K562 (cell line): Measurements from ENCODE around the gene GMPR2. TPM values are rescaled to one million over a fixed set of nuclear protein-coding genes. Genes with fewer than 3 reads are reported as not detected.

ENCODE experiments used
- CBX1 ChIP-seq: sonication (generic); IDR thresholded peaks from 2 replicates; pipeline ENCODE4 v1.6.1; 2016; ENCODE audit warnings: antibody characterized with exemption, low read depth, mild to moderate bottlenecking
- DNMT1 ChIP-seq: fragments of 450-650 bp; IDR thresholded peaks from 2 replicates; pipeline ENCODE4 v1.6.1; 2016; ENCODE audit warnings: antibody characterized with exemption, mild to moderate bottlenecking
- DPF2 ChIP-seq: fragments of 450-650 bp; IDR thresholded peaks from 2 replicates; pipeline ENCODE4 v1.6.1; 2016
- EZH2 ChIP-seq: IDR thresholded peaks from 2 replicates; pipeline ENCODE4 v1.6.1; 2012; ENCODE audit warnings: low read depth, mild to moderate bottlenecking, inconsistent platforms, low read length, borderline replicate concordance
- IFI16 ChIP-seq: fragments of 250-450 bp; sonication (Bioruptor Pico); IDR thresholded peaks from 2 replicates; pipeline ENCODE4 v2.1.2; 2022; ENCODE audit warnings: mild to moderate bottlenecking, inconsistent platforms
- KAT8 ChIP-seq: fragments of 450-650 bp; IDR thresholded peaks from 2 replicates; pipeline ENCODE4 v1.6.1; 2016; ENCODE audit warnings: low read depth, mild to moderate bottlenecking
- MECOM ChIP-seq: fragments of 250-450 bp; sonication (Bioruptor Pico); IDR thresholded peaks from 2 replicates; pipeline ENCODE4 v1.8.0; 2022; ENCODE audit warnings: inconsistent platforms
- MXI1 ChIP-seq: IDR thresholded peaks from 2 replicates; pipeline ENCODE4 v1.6.1; 2011; ENCODE audit warnings: low read depth, mild to moderate bottlenecking, improper control_type of control experiment, low read length
- PHB ChIP-seq: fragments of 250-450 bp; sonication (Bioruptor Pico); IDR thresholded peaks from 2 replicates; pipeline ENCODE4 v1.5.0; 2021
- POLR3A ChIP-seq: IDR thresholded peaks from 2 replicates; pipeline ENCODE4 v1.6.1; 2011; ENCODE audit warnings: borderline replicate concordance, mild to moderate bottlenecking, moderate library complexity; ENCODE audit not compliant: insufficient read length, insufficient read depth; ENCODE audit errors: extremely low read depth
- RBM34 ChIP-seq: fragments of 200-400 bp; formaldehyde crosslinking; IDR thresholded peaks from 2 replicates; pipeline ENCODE4 v1.6.1; 2018; ENCODE audit warnings: low read length, borderline replicate concordance; ENCODE audit not compliant: insufficient read depth
- RFX7 ChIP-seq: fragments of 250-450 bp; sonication (Bioruptor Pico); IDR thresholded peaks from 2 replicates; pipeline ENCODE4 v1.5.1; 2021; ENCODE audit warnings: mild to moderate bottlenecking
- ZBTB8A ChIP-seq: fragments of 450-650 bp; IDR thresholded peaks from 2 replicates; pipeline ENCODE4 v1.6.1; 2018; ENCODE audit warnings: mild to moderate bottlenecking, moderate library complexity; ENCODE audit not compliant: partially characterized antibody
- ZNF408 ChIP-seq: fragments of 250-450 bp; sonication (Bioruptor Pico); IDR thresholded peaks from 2 replicates; pipeline ENCODE4 v1.4.0; 2020; ENCODE audit warnings: low read depth, mild to moderate bottlenecking, moderate library complexity
- ZNF507 ChIP-seq: conservative IDR thresholded peaks from 2 replicates; pipeline ENCODE4 v1.6.1; 2017; ENCODE audit warnings: missing genetic modification characterization, missing compliant biosample characterization
- polyA plus RNA-seq, 8 experiments: library from polyadenylated mRNA; depleted of rRNA in 4 of 8; stranded (reverse) in 5 of 8; unstranded in 3 of 8; fragments of >200 nt; fragmentation: Nextera tagmentation in 2 of 8; fragmentation: Illumina TruSeq in 1 of 8; extraction: Ambion mirVana in 2 of 8; extraction: Trizol in 1 of 8; gene quantifications; 2 replicates each; pipeline versions ENCODE4 v1.2.1 to v1.2.3, GENCODE V29; 2011 to 2014; ENCODE audit warnings: inconsistent platforms in 1 of 8, missing spikeins in 1 of 8
- total RNA-seq, 7 experiments: library from RNA; depleted of rRNA in 6 of 7; stranded (reverse); fragments of >200 nt in 6 of 7; fragmentation: Illumina TruSeq in 2 of 7; extraction: Trizol in 2 of 7; gene quantifications; 2 replicates each; pipeline versions ENCODE4 v1.2.1 to v1.2.3, GENCODE V29; 2011 to 2021; ENCODE audit warnings: low replicate concordance in 1 of 7
- TF ChIP-seq, protein P1 (sequence below): sonication (generic); formaldehyde crosslinking; IDR thresholded peaks from 2 replicates; pipeline ENCODE4 v1.4.0; 2020; ENCODE audit warnings: mild to moderate bottlenecking, missing genetic modification reagents
- TF ChIP-seq, protein P2 (sequence below): fragments of 450-650 bp; formaldehyde crosslinking; IDR thresholded peaks from 2 replicates; pipeline ENCODE4 v1.4.0; 2020; ENCODE audit warnings: mild to moderate bottlenecking, moderate library complexity

Gene GMPR2
- total and polyA plus RNA-seq, 9 of the 15 experiments (the other 6 are each of a cell fraction or from before 2014, with no cell fraction given): 26.4 to 67.4 (median 36.3) TPM

DNA sequence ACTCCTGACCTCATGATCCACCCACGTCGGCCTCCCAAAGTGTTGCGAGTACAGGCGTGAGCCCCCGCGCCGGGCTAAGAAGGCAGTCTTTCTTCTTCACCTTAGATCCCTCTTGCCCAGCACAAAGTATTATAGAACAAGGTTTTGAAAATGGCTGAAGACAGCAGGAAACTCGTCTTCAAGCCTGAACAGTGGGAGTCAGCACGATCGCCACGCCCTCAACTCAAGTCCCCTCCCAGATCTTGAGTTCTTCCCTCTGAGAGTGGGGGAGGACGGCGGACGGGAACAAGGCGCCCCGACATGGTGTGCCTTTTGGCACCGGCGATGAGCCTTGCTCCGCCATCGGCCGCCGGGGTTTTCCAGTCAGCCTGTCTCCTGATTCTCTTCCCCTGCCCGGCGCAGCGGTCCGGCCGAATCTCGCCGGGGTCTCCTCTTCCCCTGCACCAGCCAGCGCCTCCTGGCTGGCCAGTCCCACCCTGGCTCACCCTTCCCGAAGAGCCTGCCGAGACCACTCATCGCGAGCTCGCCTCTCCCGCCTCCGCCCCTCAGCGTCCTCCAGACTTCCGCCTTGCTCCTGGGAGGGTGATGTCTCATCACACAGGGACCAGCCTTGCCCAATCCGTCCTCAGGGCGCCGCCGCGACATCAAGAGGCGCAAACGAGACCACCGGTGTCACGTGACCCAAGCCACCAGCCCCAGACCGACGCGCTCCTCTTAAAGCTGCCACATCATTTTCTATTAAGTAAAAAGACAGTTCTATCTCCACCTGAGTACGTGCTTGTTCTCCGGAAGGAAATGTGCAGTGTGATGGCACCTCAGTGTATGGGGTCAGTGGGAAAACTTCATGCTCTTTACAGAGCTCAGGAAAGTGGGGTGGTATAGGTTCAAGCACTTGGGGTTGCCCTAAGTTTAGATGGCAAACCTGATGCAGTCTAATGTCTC lies 19.5 kb upstream of the GMPR2 start, which contains the start of gene CHMP4A (continued):
- TF ChIP-seq MECOM: no peak
- TF ChIP-seq EZH2: no peak
- TF ChIP-seq MXI1: no peak
- TF ChIP-seq DPF2: no peak
- no peak for TF ChIP-seq IFI16
- TF ChIP-seq ZBTB8A: no peak
- TF ChIP-seq, protein P1, sequence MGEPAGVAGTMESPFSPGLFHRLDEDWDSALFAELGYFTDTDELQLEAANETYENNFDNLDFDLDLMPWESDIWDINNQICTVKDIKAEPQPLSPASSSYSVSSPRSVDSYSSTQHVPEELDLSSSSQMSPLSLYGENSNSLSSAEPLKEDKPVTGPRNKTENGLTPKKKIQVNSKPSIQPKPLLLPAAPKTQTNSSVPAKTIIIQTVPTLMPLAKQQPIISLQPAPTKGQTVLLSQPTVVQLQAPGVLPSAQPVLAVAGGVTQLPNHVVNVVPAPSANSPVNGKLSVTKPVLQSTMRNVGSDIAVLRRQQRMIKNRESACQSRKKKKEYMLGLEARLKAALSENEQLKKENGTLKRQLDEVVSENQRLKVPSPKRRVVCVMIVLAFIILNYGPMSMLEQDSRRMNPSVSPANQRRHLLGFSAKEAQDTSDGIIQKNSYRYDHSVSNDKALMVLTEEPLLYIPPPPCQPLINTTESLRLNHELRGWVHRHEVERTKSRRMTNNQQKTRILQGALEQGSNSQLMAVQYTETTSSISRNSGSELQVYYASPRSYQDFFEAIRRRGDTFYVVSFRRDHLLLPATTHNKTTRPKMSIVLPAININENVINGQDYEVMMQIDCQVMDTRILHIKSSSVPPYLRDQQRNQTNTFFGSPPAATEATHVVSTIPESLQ (CRISPR knock-in tag): no peak
- no peak for TF ChIP-seq RFX7
- no peak for TF ChIP-seq POLR3A
- no peak for TF ChIP-seq DNMT1
- no peak for TF ChIP-seq ZNF507 (tag)
- TF ChIP-seq, protein P2, sequence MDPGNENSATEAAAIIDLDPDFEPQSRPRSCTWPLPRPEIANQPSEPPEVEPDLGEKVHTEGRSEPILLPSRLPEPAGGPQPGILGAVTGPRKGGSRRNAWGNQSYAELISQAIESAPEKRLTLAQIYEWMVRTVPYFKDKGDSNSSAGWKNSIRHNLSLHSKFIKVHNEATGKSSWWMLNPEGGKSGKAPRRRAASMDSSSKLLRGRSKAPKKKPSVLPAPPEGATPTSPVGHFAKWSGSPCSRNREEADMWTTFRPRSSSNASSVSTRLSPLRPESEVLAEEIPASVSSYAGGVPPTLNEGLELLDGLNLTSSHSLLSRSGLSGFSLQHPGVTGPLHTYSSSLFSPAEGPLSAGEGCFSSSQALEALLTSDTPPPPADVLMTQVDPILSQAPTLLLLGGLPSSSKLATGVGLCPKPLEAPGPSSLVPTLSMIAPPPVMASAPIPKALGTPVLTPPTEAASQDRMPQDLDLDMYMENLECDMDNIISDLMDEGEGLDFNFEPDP (CRISPR knock-in tag): no peak
- peak; percentile 85 for TF ChIP-seq CBX1
- no peak for TF ChIP-seq RBM34
- no peak for TF ChIP-seq PHB (CRISPR knock-in tag)
- no peak for TF ChIP-seq ZNF408
- TF ChIP-seq KAT8: no peak
